ENCODE data around the gene NKX1-1.
"Not testable (repeated sequence)": the region's sequence is repeated elsewhere in the genome, so short reads cannot be mapped to it uniquely, and the experiment has no call there.

The NKX1-1 gene

DNA sequence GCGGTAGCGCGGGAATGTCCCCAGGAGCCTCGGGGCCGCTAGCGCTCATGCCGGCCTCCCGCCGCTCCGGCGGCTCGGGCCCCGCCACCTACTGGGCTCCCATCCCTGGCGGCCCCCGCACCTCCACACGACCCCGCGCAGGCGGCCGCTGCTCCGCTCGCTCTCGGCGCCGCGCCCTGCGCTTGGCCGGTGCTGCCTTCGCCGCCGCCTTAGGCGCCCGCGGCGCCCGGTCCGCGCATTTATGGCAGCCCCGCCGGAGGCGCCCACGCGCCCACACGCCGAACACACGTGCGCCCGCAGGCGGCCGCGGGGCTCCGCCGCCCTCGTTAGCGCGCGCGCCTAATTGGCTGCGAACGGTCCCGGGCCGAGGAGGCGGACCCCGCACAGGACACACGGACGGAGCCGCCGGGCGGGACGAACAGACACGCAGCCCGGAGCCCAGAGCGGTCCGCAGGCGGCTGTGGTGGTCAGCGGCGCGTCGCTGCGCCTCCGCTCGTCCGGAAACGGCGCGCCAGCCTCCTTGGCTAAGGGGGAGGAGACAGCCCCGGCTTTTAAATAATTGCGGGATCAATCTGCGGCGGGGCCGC lies at the start of gene NKX1-1:
Gene NKX1-1, minus strand, starts transcription at position 49 of the 587 bp plus-strand sequence. Its CDS starts 0 bp downstream, at position 49.
- DNase-seq = no peak

DNA sequence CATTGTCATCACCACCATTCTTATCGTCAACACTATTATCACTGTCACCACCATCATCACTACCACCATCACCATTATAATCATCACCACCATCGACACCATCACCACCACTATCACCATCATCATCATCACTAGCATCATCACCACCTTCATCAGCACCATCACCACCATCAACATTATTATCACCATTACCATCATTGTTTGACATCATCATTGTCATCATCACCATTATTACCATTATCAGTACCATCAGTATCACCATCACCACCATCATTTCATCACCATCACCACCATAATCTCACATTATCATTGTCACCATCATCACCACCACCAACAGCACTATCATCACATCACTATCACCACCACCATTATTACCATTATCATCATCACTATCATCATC lies 47.5 kb upstream of the NKX1-1 start:
- DNase-seq = no peak

DNA sequence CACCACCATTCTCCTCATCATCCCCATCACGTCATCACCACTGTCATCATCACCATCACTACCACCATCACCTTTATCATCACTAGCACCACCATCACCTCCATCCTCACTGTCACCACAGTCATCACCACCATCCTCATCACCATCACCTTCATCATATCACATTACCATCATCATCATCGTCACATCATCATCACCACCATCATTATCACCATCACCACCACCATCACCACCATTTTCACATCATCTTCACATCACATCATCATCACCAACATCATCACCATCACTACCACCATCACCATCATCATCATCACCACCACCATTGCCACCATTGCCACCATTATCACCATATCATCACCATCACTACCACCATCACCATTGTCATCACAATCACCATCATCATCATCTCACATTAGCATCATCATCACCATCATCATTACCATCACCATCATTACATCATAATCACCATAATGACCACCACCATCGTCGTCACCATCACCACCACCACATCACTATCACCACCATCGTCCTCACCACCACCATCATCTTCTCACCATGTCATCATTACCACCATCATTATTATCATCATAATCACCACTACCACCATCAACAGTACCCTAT lies 46.3 kb upstream of the NKX1-1 start:
- DNase-seq = no peak

DNA sequence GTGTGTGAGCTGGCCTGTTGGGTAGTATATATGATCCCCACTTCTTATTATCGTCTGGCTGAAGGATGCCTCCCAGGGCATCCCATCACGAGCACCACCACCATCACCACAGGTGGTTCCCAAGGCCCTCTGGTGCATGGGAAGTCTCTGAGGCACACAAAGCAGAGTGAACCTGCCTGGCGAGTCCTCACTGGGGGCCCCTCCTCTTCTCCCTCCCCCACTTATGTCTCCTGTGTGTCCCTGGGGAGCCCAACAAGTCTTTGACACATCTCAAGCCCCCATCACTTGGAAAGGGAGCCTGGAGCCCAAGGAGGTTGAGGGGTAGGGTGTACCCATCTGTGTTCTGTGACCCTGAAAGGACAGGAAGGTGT lies 45.5 kb upstream of the NKX1-1 start:
- no peak for DNase-seq

DNA sequence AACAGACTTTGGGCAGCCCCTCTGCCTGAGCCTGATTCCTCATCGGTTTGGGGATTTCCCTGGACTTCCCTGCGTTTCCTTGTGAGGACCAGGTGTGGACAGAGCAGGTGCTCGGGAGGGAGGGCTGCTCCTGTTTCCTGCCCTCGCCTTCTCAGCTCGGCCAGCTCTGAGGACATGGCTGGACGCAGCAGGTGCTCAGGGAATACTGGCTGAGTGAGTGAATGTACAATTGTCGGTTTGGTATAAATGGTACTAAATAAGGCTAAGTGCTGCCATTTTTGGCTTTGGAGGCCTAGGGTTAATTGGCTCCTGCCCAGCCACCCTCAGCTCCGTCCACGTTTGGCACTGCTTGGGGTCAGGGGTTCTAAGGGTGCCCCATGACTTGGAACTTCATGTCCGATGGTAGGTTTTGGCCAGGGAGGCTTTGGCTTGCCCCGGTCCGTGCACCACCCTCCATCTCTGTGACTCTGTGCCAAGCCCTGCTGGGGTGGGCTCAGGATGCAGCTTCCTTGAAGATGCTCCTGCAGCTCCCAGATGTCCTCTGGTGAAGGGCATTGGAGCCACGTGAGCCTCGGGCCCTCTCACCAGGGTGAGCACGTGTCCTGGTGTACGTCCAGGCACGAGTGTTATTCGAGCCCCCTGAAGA lies 45.0 kb upstream of the NKX1-1 start:
- no peak for DNase-seq

DNA sequence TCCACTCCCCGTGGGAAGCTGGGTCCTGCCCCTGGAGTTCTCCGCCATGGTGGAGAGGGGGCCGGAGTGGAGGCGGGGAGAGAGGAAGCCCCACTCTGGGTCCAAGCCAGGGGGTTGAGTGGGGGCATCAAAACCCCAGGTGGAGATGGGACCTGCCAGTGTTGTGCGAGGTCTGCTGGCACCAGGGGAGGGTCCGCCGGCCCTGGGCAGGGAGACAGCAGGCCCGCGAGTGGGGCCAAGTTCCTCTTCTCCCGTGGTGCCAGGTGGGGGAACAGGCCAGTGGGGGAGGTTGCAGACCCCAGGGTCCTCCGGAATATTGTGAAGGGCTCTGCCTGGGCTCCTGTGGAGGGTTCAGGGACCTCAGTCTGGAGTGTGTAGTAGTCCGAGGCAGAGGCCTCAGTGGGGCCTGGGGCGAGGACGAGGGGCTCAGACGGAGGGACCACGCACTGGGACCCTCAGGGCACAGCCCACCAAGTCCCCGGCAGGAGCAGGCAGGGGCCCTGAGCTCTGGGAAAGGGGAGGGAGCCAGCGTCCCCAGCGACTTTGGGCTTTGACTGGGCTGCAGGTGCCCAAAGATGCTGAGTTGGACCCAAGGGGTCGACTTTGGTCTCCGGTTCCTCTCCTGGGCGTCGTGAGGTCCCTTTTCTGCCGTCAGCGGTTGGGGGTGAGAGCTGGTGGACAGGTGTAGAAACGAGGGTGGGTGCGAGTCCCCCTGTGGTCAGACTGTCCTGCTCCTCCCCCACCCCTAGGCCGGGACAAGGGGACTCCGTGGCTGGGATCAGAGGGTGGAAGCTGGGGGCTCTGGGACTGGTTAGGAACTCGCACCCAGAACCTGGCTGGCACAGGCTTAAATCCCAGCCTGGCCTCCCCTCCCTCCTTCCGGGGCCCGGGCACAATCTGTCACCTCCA lies 43.8 kb upstream of the NKX1-1 start:
- DNase-seq = no peak

DNA sequence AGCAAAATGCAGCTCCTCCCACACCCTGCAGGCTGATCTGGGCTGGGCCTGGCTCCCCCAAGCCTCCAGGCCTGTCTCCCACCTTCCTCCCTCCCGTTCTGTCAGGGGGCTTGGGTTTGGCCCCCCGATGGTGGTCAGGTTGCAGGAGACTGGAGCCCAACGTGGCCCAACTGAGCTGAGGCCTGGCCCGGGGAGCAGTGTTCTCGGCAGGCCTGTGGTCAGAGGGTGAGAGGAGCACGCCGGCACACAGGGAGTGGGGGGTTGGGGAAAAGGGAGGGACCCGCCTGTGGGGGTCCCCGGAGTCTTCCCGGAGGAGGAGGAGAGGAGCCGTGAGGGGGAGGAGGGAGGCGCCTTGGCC lies 43.2 kb upstream of the NKX1-1 start:
- DNase-seq = no peak

DNA sequence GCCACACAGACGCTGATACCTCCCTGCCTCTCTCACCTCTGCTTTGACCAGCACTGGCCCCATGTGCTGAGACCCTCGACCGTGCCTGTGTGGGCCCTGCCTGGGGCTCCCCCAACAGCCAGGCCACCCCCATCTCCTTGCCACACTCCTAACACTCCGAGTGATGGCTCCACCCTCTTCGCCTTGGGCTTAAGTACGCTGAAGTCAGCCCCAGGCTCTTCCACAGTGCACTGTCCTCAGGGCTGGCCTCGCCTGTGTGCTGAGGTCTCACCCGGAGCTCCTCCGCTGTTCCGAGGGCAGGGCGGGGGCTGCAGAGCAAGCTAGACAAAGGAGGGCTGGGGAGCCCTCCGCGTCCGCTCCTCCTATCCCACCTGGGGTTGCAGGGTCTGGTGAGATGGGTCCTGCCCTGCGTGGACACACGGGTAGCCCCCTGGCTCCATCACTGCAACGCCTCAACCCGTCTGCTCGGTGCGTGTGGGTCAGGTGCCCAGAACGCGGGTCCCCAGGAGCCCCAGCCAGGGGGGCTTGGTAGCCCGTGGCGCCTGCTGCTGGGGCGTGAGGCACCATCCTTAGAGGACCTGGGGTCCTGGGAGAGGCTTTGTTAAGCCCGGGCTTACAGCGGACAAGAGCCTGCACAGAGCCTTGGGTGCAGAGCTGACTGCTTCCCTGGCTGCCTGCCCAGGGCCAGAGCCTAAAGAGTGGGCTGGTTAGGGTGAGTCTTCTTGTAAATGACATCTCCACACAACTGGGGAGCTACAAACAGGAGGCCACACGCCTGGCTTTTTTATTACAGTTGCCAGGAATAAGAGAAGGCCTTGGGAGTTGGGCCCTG lies 42.6 kb upstream of the NKX1-1 start:
- DNase-seq = no peak

DNA sequence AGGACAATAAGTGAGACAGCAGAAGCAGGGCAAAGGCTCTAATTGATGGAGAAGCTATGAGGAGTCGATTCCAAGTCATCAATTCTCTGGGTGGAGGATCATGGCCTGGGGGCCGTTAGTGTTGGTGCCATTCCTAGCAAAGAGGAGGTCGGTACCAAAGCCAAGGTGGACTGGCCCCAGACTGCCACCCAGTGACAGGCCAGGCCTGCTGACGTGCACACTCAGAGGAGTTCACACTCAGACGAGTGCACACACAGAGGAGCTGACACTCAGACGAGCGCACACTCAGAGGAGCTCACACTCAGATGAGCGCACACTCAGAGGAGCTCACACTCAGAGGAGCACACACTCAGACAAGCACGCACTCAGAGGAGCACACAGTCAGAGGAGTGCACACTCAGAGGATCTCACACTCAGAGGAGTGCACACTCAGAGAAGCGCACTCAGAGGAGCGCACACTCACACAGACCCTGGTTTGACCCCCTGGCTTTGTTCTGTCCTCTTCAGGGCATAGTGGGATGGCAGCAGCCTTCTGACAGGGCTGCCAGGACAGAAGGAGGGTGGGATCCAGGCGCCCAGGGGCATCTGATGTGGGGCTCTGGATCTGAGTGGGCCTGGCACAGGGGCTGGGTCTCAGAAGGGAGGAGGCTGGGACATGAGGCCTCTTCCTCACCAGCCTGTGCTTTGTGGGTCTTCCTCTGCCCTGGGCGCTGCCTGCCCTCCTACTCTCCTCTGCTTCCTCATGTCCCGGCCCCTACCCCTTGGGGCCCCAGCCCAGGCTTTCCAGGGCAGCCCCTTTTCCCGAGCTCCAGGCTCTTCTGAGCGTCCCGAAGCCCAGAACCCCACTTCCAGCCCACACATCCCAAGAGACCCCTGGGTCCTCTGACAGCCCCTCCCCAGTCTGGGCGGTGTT lies 41.7 kb upstream of the NKX1-1 start:
- DNase-seq = no peak

DNA sequence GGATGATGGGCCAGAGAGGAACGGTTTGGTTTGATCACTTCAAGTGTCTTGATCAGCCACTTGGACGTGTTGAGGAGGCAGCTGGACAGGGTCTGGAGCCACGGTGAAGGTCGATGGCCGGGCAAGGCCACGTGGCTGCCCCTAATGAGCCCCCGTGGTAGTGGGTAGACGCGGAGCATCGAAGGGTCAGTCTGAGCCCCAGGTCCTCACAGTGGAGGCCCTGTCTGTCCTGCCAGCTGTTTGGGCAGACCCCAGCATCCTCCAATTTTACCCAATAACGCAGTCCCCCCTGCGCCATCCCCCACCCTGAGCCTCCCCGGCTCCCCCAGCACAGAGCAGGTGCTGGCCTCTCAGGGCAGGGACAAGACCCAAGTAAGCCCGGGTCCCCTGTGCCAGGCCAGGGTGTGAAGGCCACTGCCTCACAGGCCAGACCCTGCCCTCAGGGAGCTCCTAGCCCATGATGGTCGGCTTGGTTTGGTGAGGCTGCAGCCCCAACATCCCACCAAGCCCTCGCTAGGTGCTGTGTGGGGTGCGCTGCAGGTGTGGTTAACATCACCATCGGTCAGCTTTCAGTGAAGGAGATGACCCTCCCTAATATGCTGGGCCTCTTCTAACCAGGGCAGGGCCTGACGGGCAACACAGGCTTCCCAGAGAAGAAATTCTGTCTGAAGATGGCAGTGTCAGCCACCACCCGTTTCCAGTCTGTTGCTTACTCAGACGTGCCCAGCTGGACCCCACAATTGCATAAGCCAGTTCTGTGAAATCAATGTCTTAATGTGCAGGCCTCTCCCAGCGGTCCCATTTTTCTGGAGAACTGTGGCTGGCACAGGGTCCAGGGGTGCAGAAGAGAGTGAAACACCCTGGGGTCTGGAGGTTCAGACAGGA lies 40.5 kb upstream of the NKX1-1 start:
- DNase-seq = no peak

DNA sequence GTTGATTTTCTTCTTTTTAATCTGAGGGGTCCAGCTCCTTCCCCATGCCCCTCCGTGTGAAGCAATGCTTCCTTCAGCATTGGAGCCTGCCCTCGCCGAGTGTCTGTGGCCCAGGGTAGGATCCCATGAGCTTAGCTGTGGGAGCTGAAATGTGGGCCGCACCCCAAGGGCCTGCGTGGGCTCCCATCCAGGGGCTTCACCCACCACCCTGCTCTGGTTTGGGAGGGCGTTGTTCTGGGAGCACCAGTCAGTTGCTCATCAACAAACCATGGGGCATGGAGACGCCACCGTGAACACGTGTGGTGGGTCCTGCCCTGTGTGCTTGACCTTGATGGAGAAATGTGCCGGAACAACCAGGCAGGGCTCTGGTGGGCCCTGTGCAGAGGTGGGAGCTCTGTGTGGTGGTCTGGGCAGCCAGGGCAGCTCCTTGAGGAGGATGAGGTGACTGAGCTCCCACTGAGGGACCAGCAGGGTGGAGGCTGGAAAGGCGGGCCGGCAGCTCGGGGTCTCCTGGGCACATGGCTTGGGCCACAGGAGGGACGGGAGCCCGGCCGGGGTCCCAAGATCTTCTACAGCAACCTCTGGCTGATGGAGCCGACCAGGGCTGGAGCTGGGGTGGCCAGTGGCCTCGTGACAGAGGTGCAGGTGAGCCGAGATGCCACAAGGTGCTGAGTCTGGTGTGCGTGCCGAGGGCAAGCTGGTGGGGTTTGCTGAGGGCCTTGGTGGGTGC lies 39.6 kb upstream of the NKX1-1 start:
- DNase-seq = no peak

DNA sequence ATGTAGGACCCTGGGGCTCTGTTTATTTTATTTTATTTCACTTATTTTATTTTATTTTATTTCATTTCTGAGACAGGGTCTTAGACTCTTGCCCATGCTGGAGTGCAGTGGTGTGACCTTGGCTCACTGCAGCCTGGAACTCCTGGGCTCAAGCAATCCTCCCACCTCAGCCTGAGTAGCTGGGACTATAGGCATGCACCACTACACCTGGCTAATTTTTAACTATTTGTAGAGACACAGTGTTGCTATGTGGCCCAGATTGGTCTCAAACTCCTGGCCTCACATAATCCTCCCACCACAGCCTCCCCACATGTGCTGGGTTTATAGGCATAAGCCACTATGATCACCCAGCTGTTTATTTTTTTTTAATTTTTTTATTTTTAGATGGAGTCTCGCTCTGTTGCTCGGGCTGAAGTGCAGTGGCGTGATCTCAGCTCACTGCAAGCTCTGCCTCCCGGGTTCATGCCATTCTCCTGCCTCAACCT lies 37.5 kb upstream of the NKX1-1 start:
- DNase-seq = not testable (repeated sequence)

DNA sequence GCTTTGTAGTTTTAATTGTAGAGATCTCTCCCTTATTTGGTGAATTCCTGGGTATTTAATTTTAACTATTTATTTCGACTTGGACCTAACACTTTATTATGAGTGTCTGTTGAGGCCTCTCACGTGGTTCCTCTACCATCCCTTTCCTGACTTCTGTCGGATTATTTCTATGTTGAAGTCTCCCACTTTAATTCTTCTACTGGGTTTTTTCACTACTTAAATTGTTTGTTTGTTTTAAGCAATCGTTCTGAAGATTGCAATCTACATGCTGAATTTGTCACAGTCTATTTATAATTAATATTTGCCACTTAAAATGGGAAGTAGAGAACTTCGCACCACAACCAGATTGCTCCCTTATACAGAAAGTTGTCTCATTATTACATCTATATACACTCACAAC lies 20.8 kb upstream of the NKX1-1 start:
- no peak for DNase-seq

DNA sequence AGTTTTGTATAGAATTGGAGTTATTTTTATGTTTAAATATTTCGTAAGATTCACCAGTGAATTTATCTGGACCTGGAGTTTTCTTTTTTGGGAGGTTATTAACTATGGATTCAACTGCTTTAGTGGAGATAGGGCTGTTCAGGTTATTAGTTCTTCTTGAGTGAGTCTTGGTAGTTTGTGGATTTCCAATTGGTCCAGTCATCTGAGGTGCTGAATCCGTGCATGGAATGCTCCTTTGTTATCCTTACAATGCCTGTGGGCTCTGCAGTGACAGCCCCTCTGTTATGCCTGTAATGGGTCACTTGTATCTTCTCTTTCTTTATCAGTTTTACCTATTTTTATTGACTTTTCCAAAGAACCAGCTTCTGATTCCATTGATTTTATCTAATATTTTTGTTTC lies 15.4 kb upstream of the NKX1-1 start:
- no peak for DNase-seq

DNA sequence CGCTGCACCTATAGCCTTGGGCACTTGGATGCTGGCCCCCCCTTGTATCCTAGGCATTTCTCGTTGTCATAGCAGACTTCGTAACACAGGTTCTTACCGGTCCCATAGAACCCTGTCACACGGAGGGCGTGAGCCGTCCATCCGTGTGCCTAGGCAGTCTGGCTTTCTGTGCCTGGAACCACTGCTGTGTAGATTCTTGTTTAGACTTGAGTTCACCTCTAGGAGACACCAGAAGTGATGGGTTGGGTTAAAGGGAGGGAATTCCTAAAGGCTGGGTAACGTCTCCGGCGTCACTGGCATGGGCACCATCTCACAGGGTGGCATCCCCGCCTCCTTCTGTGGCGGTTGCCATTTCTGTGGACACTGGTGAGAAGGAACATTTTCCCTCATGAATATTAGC lies 13.5 kb upstream of the NKX1-1 start:
- DNase-seq = no peak

DNA sequence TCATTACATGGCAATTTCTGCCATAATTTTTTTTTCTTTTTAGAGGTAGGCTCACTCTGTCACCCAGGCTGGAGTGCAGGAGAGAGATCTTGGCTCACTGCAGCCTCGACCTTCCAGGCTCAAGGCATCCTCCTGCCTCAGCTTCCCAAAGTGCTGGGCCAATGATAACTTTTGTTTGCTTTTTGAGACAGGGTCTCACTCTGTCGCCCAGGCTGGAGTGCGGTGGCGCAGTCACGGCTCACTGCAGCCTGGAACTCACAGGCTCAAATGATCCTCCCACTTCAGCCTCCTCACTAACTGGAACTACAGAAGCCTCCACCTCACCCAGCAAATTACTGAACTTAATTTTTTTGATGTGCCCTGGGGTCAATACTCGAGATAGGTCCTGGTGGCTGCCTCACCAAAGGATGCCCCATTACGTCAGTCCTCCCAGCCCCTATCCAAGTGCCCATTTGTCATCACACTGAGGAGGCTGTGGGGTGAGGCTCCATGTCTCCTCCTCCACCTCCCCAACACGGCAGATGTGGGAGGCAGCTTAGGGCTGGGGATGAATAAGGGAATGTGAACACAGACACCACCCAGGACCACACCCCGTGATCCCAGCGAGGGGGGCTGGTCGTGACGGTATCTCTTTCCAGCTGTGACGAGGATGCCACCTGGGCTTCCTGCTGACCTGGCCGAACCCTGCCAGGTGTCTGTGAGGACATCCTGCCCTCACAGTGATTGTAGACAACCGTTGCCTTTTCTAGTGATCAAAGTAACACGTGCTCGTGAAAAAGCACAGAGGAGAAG lies 12.4 kb upstream of the NKX1-1 start:
- DNase-seq = no peak

DNA sequence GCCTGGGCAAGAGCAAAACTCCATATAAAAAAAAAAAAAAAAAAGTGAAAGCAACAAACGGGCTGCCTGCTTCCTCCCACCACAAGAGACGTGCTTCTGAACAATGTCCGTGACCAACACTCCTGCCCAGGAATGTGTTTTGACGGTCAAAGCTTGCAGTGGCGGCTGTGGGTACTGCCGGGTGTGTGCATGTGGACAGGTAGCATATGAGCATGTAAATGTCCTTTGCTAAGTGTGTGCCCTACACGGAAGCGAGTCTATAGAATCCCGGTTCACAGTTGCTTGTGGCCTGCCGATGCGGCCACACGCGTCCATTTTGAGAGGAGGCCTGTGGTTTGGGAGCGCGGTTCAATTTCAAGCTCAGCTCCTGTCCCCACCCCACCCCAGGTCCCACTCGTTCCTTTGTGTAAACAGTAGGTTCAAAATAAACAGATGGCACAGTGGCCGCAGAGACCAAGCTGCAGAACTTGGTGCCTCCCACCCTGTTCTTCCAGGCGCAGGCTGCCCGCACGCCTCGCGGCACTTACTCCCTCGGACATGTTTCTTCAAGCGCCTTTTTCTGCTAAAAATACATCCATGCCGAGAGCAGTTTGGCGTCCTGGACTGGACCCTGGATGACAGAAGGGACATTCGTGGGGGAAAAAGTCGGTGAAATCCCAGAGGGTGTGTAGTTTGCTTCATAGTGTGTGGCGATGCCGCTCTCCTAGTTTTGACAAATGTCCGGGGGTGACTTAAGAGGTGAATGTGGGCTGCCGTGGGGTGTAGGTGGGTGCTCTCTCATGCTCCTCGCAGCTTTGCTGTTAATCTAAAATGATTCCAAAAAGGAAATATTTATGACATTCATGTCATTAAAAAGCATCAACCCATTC lies 11.5 kb upstream of the NKX1-1 start:
- no peak for DNase-seq

DNA sequence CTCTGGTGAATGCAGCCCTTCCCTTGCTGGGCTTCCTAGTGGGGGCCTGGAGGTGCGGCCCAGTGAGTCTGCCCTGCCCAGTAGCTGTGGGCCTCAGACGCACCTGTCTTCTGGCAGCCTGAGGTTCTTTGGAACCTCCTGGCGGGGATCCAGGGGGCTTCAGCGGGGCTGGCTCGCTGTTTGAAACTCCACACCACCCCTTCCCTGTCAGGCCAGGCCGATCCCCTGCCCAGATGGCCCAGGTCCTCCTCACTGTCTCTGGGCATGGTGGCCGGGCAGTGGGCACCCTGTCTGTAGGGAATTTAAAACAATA lies 10.7 kb upstream of the NKX1-1 start:
- DNase-seq = no peak

Measured in Kasumi-1 (cell line).